Neuronal stem cell (in vitro differentiated cells): ENCODE measurements around the gene CABP2.

ENCODE experiments used
- DNase-seq: peaks from one replicate; pipeline ENCODE4 v3.0.0-alpha.2; 2013; ENCODE audit warnings: low spot score
- H2AFZ ChIP-seq: one replicate; pipeline ENCODE4 v1.6.1; 2013; ENCODE audit warnings: mild to moderate bottlenecking, low read length, inconsistent platforms
- H2AK5ac ChIP-seq: 2 replicates; pipeline ENCODE4 v1.6.1; 2013; ENCODE audit warnings: low read depth, mild to moderate bottlenecking, inconsistent platforms, low read length, moderate library complexity, mixed read lengths
- H2BK120ac ChIP-seq: 2 replicates; pipeline ENCODE4 v1.6.1; 2013; ENCODE audit warnings: low read depth, mild to moderate bottlenecking, inconsistent platforms, low read length, moderate library complexity, mixed read lengths
- H2BK12ac ChIP-seq: one replicate; pipeline ENCODE4 v1.6.1; 2013; ENCODE audit warnings: low read length, inconsistent platforms
- H2BK15ac ChIP-seq: 2 replicates; pipeline ENCODE4 v1.6.1; 2013; ENCODE audit warnings: mild to moderate bottlenecking, low read length, inconsistent platforms, mixed read lengths
- H2BK5ac ChIP-seq: one replicate; pipeline ENCODE4 v1.6.1; 2013; ENCODE audit warnings: inconsistent platforms, mild to moderate bottlenecking, low read length, moderate library complexity
- H3K14ac ChIP-seq: one replicate; pipeline ENCODE4 v1.6.1; 2013; ENCODE audit warnings: low read length, inconsistent platforms
- H3K18ac ChIP-seq: 2 replicates; pipeline ENCODE4 v1.6.1; 2013; ENCODE audit warnings: low read length, inconsistent platforms
- H3K23ac ChIP-seq: 2 replicates; pipeline ENCODE4 v1.6.1; 2013; ENCODE audit warnings: low read depth, mild to moderate bottlenecking, mixed read lengths, low read length, inconsistent platforms; ENCODE audit not compliant: poor library complexity
- H3K27ac ChIP-seq: replicated peaks from 3 replicates; pipeline ENCODE4 v1.5.1; 2013; ENCODE audit warnings: low read length, inconsistent platforms
- H3K27me3 ChIP-seq, 3 experiments: 2 replicates each; pipeline ENCODE4 v1.6.1; 2013; ENCODE audit warnings: low read length in 3 of 3, mild to moderate bottlenecking in 2 of 3, inconsistent platforms in 1 of 3, low read depth in 1 of 3, mixed read lengths in 1 of 3, moderate library complexity in 1 of 3; ENCODE audit not compliant: control insufficient read depth in 3 of 3, insufficient read depth in 3 of 3
- H3K36me3 ChIP-seq, 2 donors: replicated peaks in 1 of 2; 2 replicates each; pipeline ENCODE4 v1.6.1; 2013; ENCODE audit warnings: low read length in 2 of 2; ENCODE audit not compliant: control insufficient read depth in 2 of 2, insufficient read depth in 2 of 2
- H3K4ac ChIP-seq: 2 replicates; pipeline ENCODE4 v1.6.1; 2013; ENCODE audit warnings: inconsistent platforms, mild to moderate bottlenecking, low read length, moderate library complexity
- H3K4me1 ChIP-seq, 2 donors: 1 replicate in 1 of 2; 2 replicates in 1 of 2; pipeline ENCODE4 v1.6.1; 2013; ENCODE audit warnings: low read length in 2 of 2, low read depth in 1 of 2; ENCODE audit not compliant: control insufficient read depth in 2 of 2, insufficient read depth in 1 of 2
- H3K4me2 ChIP-seq: one replicate; pipeline ENCODE4 v1.6.1; 2013; ENCODE audit warnings: mild to moderate bottlenecking, low read length, inconsistent platforms; ENCODE audit not compliant: insufficient read depth, poor library complexity, severe bottlenecking
- H3K4me3 ChIP-seq, 2 donors: 2 replicates each; pipeline ENCODE4 v1.5.1; 2013; ENCODE audit warnings: low read length in 2 of 2, mild to moderate bottlenecking in 2 of 2, inconsistent platforms in 1 of 2, moderate library complexity in 1 of 2
- H3K79me1 ChIP-seq: one replicate; pipeline ENCODE4 v1.6.1; 2013; ENCODE audit warnings: low read depth, mild to moderate bottlenecking, inconsistent platforms, low read length, moderate library complexity
- H3K9ac ChIP-seq: one replicate; pipeline ENCODE4 v1.6.1; 2013; ENCODE audit warnings: mild to moderate bottlenecking, low read depth, low read length, inconsistent platforms; ENCODE audit not compliant: poor library complexity
- H3K9me3 ChIP-seq, 2 donors: replicated peaks in 1 of 2; 2 replicates each; pipeline versions ENCODE3 to v1.6.1; 2013; ENCODE audit warnings: low read length in 2 of 2, mild to moderate bottlenecking in 2 of 2, inconsistent platforms in 1 of 2, low read depth in 1 of 2, mixed read lengths in 1 of 2, moderate library complexity in 1 of 2; ENCODE audit not compliant: control insufficient read depth in 2 of 2, insufficient read depth in 1 of 2
- H4K8ac ChIP-seq: one replicate; pipeline ENCODE4 v1.6.1; 2013; ENCODE audit warnings: low read depth, mild to moderate bottlenecking, inconsistent platforms, low read length, moderate library complexity
- H4K91ac ChIP-seq: one replicate; pipeline ENCODE4 v1.6.1; 2013; ENCODE audit warnings: low read length, low read depth, mild to moderate bottlenecking, inconsistent platforms; ENCODE audit not compliant: poor library complexity
- WGBS, 2 donors: extraction: QIAGEN DNeasy Blood & Tissue Kit; methylation state at CpG; one replicate each; pipeline ENCODE4 v1.1.7; 2013; ENCODE audit warnings: missing lambda C conversion rate in 2 of 2, mixed read lengths in 1 of 2; ENCODE audit not compliant: insufficient read length in 2 of 2, insufficient replicate concordance in 1 of 2; ENCODE audit errors: extremely low coverage in 2 of 2; 5-methylcytosine and 5-hydroxymethylcytosine counted together

Gene CABP2

DNA sequence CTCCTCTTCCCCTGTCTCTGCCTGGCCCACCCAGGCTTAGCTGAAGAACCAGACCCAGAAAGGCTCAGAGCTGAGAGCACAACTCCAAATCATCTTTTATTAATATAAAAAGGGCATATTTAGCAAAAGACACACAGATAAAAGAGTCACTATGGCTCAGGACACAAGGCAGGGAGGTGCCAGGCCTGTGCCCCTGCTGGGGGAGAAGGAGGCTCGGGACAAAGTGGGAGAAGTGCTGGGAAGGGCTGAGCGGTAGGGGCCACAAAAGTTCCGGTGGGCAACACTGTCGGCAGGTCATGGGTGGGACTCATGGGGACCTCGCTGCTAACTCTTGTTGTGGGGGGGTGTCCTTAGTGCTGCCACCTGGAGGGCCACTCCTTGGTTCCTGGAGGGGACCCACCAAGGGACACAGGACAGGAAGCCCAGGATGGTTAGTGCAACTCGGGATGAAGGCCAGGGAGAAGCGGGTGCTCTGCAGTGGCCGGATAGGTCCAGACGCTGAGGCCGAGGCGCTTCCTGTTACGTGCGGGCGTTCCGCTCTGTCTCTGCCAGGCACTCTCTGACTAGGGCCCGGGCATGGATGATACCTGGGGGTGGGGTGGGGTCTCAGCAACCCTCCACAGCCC lies 16.7 kb downstream of the CABP2 start:
- Histone ChIP-seq H2BK120ac (no peak overlapping the region), H2AK5ac (peak overlapping the region; percentile 3), H3K9me3 (no peaks in the 10 kb centered on the region), H3K4ac (no peak overlapping the region), H3K36me3 (peaks cover 4 to 25% of the 10 kb centered on the region in 2 donors), H3K27me3 (peaks cover 0 to 3% (median 2%) of the 10 kb centered on the region in 3 experiments), H3K4me3 (peak overlapping the region in 1 of 2 donors; percentile 83), H3K18ac (no peak overlapping the region), H3K4me2 (no peak overlapping the region), H4K8ac (no peak overlapping the region), H2AFZ (no peak overlapping the region), H3K4me1 (peaks cover 20 to 29% of the 10 kb centered on the region in 2 donors), H4K91ac (no peak overlapping the region), H3K9ac (peak overlapping the region; percentile 72), H2BK5ac (peak overlapping the region; percentile 98), H3K23ac (no peak overlapping the region), H3K79me1 (peaks cover 13% of the 10 kb centered on the region), H2BK12ac (no peak overlapping the region), H3K27ac (no peak overlapping the region), H3K14ac (no peak overlapping the region), H2BK15ac (peak overlapping the region; percentile 45)
- no CpG with 5 or more reads among the region's 16 CpGs for WGBS, 2 donors
- no peak for DNase-seq

DNA sequence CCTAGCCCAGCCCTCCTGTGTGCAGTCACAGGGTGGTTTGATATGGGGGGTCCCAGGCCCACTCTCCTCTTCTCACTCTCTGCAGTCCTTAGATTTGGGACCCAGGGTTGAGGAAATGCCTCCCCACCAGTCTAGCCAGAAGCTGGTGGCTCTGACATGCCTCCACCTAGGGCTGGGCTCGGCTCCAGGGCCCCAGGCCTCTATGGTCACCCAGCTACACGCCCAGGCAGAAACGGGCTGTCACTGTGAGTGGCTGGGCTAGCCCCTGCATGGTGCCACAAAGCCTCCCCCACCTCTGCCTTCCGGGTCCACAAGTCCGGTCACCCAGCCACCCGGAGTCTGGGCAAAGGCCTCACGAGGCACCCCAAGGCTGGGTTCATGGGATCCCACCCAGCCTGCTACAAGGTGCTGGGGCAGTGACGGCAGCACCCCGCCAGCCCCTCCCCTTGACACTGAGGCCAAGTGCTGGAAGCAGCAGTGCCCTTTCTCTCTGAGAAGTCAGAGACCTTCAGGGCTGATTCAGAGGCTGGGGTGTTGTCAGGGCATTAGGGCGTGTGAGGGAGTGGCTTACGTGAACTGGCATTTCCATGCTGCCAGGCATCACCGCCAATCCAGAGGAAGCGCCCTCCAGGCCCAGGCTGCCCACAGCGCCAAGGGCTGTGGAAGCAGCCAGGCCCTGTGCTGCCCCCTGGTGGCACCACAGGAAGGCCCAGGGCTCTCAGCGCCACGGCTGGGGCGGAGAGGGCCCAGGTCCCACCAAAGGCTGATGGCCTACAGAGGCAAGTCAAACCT lies 17.4 kb downstream of the CABP2 start:
- H4K8ac ChIP-seq = no peak overlapping the region
- peak overlapping the region; percentile 61 for H3K23ac ChIP-seq
- H3K27me3 ChIP-seq = peaks cover 0 to 2% (median 0%) of the 10 kb centered on the region in 3 experiments
- peak overlapping the region; percentile 31 for H3K4me2 ChIP-seq
- no peak overlapping the region for H2BK120ac ChIP-seq
- peak overlapping the region; percentile 22 to 89 for H3K4me3 ChIP-seq
- peak overlapping the region; percentile 87 for H3K14ac ChIP-seq
- H3K4me1 ChIP-seq = peaks cover 20 to 29% of the 10 kb centered on the region in 2 donors
- H3K9ac ChIP-seq = peak overlapping the region; percentile 39
- WGBS, 2 donors = no CpG with 5 or more reads among the region's 17 CpGs
- peak overlapping the region; percentile 98 for H2BK5ac ChIP-seq
- H2BK15ac ChIP-seq = peak overlapping the region; percentile 19
- H3K36me3 ChIP-seq = peaks cover 10 to 32% of the 10 kb centered on the region in 2 donors
- peak overlapping the region; percentile 93 for H2AFZ ChIP-seq
- peak overlapping the region; percentile 87 for H3K18ac ChIP-seq
- peak overlapping the region; percentile 98 for H3K4ac ChIP-seq
- peak; percentile 81 for DNase-seq
- H2BK12ac ChIP-seq = peak overlapping the region; percentile 52
- no peaks in the 10 kb centered on the region for H3K9me3 ChIP-seq
- H2AK5ac ChIP-seq = peak overlapping the region; percentile 36
- no peak overlapping the region for H4K91ac ChIP-seq
- H3K79me1 ChIP-seq = peaks cover 14% of the 10 kb centered on the region
- peak overlapping the region; percentile 80 for H3K27ac ChIP-seq

DNA sequence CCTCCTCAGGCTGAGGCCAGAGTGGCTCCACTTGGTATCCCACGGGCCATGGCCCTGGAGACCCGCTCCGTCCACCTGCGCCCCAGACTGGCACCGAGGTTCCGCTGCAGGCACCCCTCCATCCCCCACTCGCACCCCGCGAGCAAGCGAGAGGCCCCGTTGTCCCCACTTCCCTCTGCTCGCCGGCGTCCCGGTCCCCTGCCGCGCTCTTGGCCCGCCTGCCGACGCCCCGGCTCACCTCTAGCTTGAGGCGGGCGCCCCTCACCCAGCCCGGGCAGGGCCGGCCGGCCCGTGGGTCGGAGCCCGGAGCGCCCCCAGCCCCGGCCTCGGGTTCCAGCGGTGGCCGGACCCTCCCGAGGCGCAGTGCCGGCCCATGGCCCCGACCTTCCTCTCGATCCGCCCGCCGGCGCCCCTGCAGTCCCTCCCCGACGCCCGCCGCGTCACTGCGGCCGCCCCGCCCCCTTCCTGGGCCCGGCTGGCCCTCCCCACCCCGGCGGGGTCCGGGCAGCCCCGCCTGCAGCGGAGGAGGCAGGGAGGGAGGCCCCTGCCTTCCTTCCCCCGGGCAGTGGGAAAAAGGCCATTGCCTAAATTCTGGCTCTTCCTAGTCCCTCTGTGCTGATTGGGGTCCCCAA lies 18.2 kb downstream of the CABP2 start, which contains the start of gene PITPNM1:
Gene PITPNM1, minus strand, starts transcription at position 414 of the 632 bp plus-strand sequence. CDS start 1,183 bp downstream, outside the sequence.
- Histone ChIP-seq H3K79me1 (peaks cover 17% of the 10 kb centered on the region), H2BK15ac (peak within 1 kb of the TSS; percentile 96), H2BK12ac (peak within 1 kb of the TSS; percentile 52), H3K4ac (peak within 1 kb of the TSS; percentile 98), H3K27me3 (no peaks in the 10 kb centered on the region), H3K9ac (peak within 1 kb of the TSS; percentile 96), H4K91ac (no peak within 1 kb of the TSS), H4K8ac (no peak within 1 kb of the TSS), H3K4me3 (peak within 1 kb of the TSS; percentile 85 to 89), H3K23ac (peak within 1 kb of the TSS; percentile 61), H2BK120ac (peak within 1 kb of the TSS; percentile 41), H3K27ac (peak within 1 kb of the TSS; percentile 80), H2AFZ (peak within 1 kb of the TSS; percentile 93), H3K18ac (peak within 1 kb of the TSS; percentile 98), H3K9me3 (no peaks in the 10 kb centered on the region), H3K14ac (peak within 1 kb of the TSS; percentile 87), H3K36me3 (peaks cover 14 to 40% of the 10 kb centered on the region in 2 donors), H3K4me2 (peak within 1 kb of the TSS; percentile 79), H3K4me1 (peaks cover 20 to 29% of the 10 kb centered on the region in 2 donors), H2BK5ac (peak within 1 kb of the TSS; percentile 98), H2AK5ac (peak within 1 kb of the TSS; percentile 47)
- WGBS, 2 donors = no CpG with 5 or more reads among the region's 58 CpGs
- peak; percentile 66 for DNase-seq
